HG02798 (cell line): ENCODE results near the gene PCED1B.
"Not testable (repeated sequence)": the region's sequence is repeated elsewhere in the genome, so short reads cannot be mapped to it uniquely, and the experiment has no call there.

ENCODE experiments used
- ATAC-seq: cut with Tn5 transposase; IDR thresholded peaks from one replicate; pipeline ENCODE4 v1.9.1; 2021; ENCODE audit warnings: mild to moderate bottlenecking; ENCODE audit not compliant: unreplicated experiment, poor library complexity

The PCED1B gene

DNA sequence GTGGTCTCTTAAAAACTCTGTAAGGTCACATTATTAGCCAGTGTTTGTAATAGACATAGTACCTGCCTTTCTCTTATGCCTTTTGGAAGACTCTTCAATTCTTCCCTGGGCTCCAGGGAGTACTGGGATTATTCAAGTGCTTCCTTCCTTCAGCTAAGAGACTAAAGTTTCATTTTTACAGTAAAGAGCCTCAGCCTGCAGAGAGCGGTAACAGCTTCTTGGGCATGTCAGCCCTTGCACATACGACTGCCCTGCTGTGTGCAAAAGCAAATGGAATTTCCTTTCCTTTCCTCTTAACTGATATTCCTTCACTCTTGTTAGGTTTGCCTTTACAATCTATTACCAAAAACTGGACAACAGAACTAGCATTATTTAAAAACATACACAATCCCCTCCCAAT, 33.3 kb downstream of the PCED1B start:
- ATAC-seq = no peak

- no peak for ATAC-seq
Observed at GRCh38 chr12:47114481-47114892, 35.1 kb downstream of the PCED1B start.

DNA sequence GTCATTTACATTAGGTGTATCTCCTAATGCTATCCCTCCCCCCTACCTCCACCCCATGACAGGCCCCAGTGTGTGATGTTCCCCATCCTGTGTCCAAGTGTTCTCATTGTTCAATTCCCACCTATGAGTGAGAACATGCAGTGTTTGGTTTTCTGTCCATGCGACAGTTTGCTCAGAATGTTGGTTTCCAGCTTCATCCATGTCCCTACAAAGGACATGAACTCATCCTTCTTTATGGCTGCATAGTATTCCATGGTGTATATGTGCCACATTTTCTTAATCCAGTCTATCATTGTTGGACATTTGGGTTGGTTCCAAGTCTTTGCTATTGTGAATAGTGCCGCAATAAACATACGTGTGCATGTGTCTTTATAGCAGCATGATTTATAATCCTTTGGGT, 37.9 kb downstream of the PCED1B start:
- ATAC-seq = not testable (repeated sequence)

GRCh38 chr12:47120736-47121135, 41.3 kb downstream of the PCED1B start:
- no peak for ATAC-seq

DNA sequence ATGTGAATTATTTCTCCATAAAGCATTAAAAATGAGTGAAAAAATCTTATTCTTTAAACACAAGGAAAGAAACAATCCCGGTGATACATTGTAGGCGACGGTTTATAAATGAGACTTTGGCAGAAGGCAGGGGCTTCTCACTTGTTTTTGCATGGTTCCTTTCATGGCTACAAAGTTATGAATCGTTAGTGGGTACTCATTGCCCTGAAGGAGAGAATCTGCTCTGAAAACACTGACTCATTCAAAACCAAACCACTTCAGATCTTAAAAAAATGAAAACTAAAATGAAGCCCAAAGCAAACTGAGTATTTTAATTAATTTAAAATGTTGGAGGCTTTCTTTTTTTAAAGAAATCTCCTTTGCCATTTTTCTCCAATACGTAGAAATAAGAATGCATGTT, 41.7 kb downstream of the PCED1B start:
- no peak for ATAC-seq

- ATAC-seq = no peak
Observed at GRCh38 chr12:47122602-47123001, 43.2 kb downstream of the PCED1B start.

DNA sequence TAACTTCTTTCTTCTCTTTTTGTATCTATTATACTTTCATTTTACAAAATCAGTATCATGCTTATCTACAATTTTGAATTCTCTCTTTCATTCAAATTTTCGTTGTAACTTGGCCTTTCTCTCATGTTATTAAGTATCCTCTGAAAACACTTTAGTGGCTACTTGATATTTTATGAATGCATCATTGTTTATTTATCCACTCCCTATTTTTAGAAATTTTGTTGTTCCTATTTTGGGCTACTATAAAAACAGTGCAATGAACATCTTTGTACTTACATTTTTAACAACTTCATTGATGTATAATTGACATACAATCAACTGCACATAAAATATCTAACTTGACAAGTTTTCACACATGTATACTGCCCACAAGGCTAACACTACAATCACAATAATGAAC, 44.3 kb downstream of the PCED1B start:
- no peak for ATAC-seq

DNA sequence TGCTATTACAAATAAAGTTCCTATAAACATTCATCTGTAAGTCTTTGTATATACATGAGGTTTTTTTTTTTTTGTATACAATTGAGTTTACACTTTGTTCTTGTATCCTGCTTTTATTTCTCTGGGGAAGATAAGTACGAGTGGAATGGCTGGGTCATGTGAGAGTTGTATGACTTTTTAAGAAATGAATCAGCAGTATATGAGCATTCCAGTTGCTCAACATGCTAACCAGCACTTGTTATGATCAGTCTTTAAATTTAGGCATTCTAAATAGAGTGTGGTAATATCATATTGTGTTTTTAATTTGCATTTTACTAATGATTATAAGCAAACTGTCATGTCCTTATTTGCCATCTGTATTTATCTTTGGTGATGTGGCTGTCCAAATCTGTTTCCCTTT, 45.0 kb downstream of the PCED1B start:
- ATAC-seq = no peak

- ATAC-seq = no peak
Observed at GRCh38 chr12:47126246-47126645, 46.8 kb downstream of the PCED1B start.

DNA sequence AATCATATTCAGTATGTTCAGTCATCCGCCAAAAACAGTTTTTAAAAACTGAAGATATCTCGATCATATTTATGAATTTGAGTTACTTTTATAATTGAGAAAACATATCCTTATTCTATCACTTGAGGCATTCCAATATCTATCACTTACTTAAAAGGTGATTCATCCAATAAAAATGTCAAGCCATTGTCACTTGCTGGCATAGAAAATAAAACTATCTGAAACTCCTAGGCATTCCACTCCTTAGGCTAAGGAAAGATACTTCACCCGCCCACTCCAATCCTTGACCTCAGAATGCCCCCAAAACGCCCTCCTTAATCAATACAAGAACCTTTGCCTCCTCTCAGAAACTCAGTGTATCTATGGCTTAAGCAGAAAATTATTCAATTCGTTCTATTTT, 51.6 kb downstream of the PCED1B start:
- no peak for ATAC-seq

- ATAC-seq = no peak
Observed at GRCh38 chr12:47134005-47134404, 54.6 kb downstream of the PCED1B start.

DNA sequence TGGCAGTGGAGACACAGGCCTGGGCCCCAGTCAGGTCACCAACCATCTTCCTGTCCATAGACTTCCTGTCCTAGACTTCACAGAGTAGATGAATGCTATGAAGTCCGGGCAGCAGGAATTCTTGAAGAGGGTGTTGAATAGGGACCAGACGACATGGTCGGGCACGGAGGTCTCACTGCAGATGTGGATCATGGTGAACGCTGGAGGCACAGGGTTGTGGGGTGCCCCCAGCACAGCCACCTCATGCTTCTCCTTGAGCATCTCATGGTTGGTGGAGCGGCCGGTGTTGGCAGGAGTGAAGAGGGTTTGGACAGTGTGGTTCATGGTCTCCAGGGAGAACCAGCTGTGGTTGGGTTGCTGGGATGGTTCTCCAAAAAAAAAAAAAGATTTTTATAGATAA, 56.2 kb downstream of the PCED1B start:
- ATAC-seq = no peak

- no peak for ATAC-seq
Observed at GRCh38 chr12:47139000-47139681, 59.7 kb downstream of the PCED1B start.

DNA sequence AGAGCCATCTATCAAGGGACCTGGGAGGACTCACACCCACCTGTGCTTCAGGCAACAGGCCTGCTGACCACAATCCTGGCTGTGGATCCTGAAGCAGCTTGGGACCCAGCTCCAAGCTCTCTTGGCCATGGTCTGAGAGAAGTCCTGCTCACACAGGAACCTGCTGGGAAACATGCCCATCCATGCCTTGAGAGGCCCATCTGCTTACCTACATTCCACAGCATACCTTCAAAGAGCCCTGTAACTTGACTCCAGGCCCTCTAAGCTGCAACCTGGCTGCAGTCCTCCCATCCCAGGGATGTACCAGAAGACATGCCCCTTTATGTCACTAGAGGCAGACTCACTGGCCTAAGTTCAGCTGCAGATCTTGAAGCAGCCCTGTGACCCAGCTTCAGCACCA, 62.0 kb downstream of the PCED1B start:
- no peak for ATAC-seq

DNA sequence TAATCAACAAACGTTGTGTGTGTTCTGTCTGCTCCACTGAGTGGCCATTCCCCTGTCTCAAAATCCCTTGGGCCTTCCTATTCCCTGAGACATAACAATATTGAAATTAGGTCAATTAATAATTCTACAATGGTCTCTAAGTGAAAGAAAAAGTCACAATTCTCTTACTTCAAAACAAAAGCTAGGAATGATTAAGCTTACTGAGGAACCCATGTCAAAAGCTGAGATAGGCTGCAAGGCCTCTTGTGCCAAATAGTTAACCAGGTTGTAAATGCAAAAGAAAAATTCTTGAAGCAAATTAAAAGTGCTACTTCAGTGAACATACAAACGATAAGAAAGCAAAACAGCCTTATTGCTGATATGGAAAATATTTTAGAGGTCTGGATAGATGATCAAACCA, 65.3 kb downstream of the PCED1B start:
- no peak for ATAC-seq

DNA sequence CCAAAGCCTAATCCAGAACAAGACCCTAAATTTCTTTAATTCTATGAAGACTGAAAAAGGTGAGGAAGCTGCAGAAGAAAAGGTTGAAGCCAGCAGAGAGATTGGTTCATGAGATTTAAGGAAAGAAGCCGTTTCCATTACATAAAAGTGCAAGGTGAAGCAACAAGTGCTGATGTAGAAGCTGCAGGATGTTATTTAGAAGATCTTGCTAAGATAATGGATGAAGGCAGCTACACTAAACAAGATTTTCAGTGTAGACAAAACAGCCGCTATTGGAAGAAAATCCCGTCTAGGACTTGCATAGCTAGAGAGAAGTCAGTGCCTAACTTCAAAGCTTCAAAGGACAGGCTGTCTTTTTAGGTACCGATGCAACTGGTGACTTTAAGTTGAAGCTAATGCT, 65.8 kb downstream of the PCED1B start:
- ATAC-seq = no peak

GRCh38 chr12:47147739-47148138, 68.3 kb downstream of the PCED1B start:
- ATAC-seq = no peak

DNA sequence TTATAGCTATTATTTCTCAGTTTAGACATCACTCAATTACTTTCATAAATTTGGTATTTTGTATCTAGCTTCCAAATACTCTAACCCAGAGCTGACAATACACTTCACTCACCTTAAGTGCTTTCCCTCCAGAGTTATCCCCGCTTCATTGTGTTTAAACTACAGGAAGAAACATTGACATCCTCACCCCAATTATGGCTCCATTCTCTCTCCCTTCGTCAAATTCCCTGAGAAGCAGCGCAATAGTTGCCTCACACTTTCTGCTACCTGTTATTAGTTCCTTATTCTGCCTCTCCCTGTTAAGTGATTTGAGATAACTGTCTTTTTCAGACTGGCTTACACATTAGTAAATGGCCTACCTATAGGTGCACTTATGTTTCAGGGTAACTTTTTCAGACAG, 69.7 kb downstream of the PCED1B start:
- no peak for ATAC-seq

- ATAC-seq = no peak
Observed at GRCh38 chr12:47152095-47152494, 72.7 kb downstream of the PCED1B start.

- ATAC-seq = no peak
Observed at GRCh38 chr12:47155457-47156166, 76.2 kb downstream of the PCED1B start.

DNA sequence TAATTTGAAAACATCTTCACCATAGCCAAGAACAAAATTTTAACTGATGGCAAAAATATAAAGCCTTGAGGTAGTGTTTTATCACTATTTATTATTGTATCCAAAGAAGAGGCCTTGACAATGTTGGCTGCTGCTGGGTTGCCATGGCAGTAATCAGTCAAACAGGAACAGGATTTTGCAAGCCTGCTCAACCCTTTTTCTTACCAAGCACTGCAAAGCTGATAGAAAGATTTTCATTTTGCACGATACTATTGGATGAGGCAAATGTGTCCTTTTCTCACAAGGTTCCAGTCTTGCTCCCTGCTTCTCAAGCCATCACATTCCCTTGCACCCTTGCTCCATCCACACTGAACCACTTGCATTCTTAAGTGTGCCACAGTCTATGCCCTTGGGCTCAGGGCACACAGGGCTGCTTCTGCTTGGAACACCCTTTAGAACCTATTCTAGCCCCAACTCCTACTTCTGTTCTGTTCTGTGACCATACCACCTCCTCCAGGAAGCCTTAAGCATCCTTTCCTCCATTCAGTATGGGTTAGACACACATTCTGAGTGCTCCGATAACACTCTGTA, 76.8 kb downstream of the PCED1B start:
- no peak for ATAC-seq

DNA sequence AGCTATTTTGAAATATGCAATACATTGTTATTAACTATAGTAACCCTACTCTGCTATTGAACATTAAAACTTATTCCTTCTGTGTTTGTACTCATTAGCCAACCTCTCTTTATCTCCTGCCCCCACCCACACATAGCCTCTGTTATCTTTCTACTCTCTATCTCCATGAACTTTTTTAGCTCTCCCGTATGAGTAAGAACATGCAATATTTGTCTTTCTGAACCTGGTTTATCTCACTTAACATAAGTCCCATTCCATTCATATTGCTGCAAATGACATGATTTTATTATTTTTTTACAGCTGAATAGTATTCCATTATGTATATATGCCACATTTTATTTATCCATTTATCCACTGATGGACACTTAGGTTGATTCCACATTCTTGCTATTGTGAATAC, 79.4 kb downstream of the PCED1B start:
- no peak for ATAC-seq
